Liver (tissue), 9 donors: ENCODE results near the gene DHX16. TPM values are rescaled to one million over a fixed set of nuclear protein-coding genes. Genes with fewer than 3 reads are reported as not detected.

Source experiments
- DNase-seq: peaks from one replicate; pipeline ENCODE4 v3.0.0-alpha.2; 2017; ENCODE audit warnings: low spot score
- H3K27ac ChIP-seq, 2 donors: one replicate each; pipeline ENCODE4 v1.7.0; 2013; ENCODE audit warnings: inconsistent platforms in 2 of 2, low read length in 2 of 2, control low read depth in 1 of 2, low read depth in 1 of 2, mild to moderate bottlenecking in 1 of 2
- H3K27me3 ChIP-seq, 4 donors: one replicate each; pipeline versions ENCODE4 v1.6.1 to v1.7.0; 2013; ENCODE audit warnings: low read length in 3 of 4, inconsistent platforms in 1 of 4, mild to moderate bottlenecking in 1 of 4, moderate library complexity in 1 of 4; ENCODE audit not compliant: control insufficient read depth in 4 of 4, insufficient read depth in 4 of 4
- H3K36me3 ChIP-seq, 4 donors: one replicate each; pipeline versions ENCODE4 v1.6.1 to v1.7.0; 2013; ENCODE audit warnings: low read length in 3 of 4, mild to moderate bottlenecking in 3 of 4, low read depth in 1 of 4, moderate library complexity in 1 of 4; ENCODE audit not compliant: control insufficient read depth in 4 of 4, insufficient read depth in 3 of 4
- H3K4me1 ChIP-seq, 4 donors: one replicate each; pipeline versions ENCODE4 v1.6.1 to v1.7.0; 2013; ENCODE audit warnings: low read length in 3 of 4, mild to moderate bottlenecking in 3 of 4, moderate library complexity in 1 of 4; ENCODE audit not compliant: control insufficient read depth in 4 of 4, insufficient read depth in 4 of 4
- H3K4me3 ChIP-seq, 3 donors: one replicate each; pipeline versions ENCODE4 v1.6.1 to v1.7.0; 2013; ENCODE audit warnings: low read length in 3 of 3, control low read depth in 1 of 3, low read depth in 1 of 3, mild to moderate bottlenecking in 1 of 3
- H3K9ac ChIP-seq, 2 donors: one replicate each; pipeline ENCODE4 v1.7.0; 2013; ENCODE audit warnings: low read length in 2 of 2, mild to moderate bottlenecking in 2 of 2, moderate library complexity in 2 of 2, control low read depth in 1 of 2, low read depth in 1 of 2
- H3K9me3 ChIP-seq, 4 donors: one replicate each; pipeline versions ENCODE4 v1.6.1 to v1.7.0; 2013; ENCODE audit warnings: low read length in 3 of 4; ENCODE audit not compliant: control insufficient read depth in 4 of 4
- ATF3 ChIP-seq: IDR thresholded peaks from 2 replicates; pipeline ENCODE4 v1.6.1; 2016; ENCODE audit warnings: antibody characterized with exemption
- EGR1 ChIP-seq, 2 donors: IDR thresholded peaks; 2 replicates each; pipeline ENCODE4 v1.6.1; 2016 to 2018; ENCODE audit warnings: antibody characterized with exemption in 2 of 2, low read depth in 2 of 2
- FOXA1 ChIP-seq: IDR thresholded peaks from 2 replicates; pipeline ENCODE4 v1.6.1; 2016; ENCODE audit warnings: antibody characterized with exemption
- FOXA2 ChIP-seq: IDR thresholded peaks from 2 replicates; pipeline ENCODE4 v1.6.1; 2016; ENCODE audit warnings: antibody characterized with exemption
- GABPA ChIP-seq, 2 donors: IDR thresholded peaks in 1 of 2; conservative IDR thresholded peaks in 1 of 2; 2 replicates each; pipeline ENCODE4 v1.6.1; 2016; ENCODE audit warnings: antibody characterized with exemption in 2 of 2, mild to moderate bottlenecking in 1 of 2, moderate library complexity in 1 of 2
- HNF4A ChIP-seq, 2 donors: conservative IDR thresholded peaks; 2 replicates each; pipeline ENCODE4 v1.6.1; 2016; ENCODE audit warnings: antibody characterized with exemption in 2 of 2, mild to moderate bottlenecking in 2 of 2
- HNF4G ChIP-seq: IDR thresholded peaks from 2 replicates; pipeline ENCODE4 v1.6.1; 2016; ENCODE audit warnings: antibody characterized with exemption
- JUND ChIP-seq, 2 donors: IDR thresholded peaks; 2 replicates each; pipeline ENCODE4 v1.6.1; 2016; ENCODE audit warnings: antibody characterized with exemption in 2 of 2
- NR2F2 ChIP-seq: IDR thresholded peaks from 2 replicates; pipeline ENCODE4 v1.6.1; 2016; ENCODE audit warnings: antibody characterized with exemption
- RAD21 ChIP-seq, 2 donors: IDR thresholded peaks; 2 replicates each; pipeline ENCODE4 v1.6.1; 2016; ENCODE audit warnings: antibody characterized with exemption in 2 of 2, mild to moderate bottlenecking in 2 of 2
- RXRA ChIP-seq, 2 donors: IDR thresholded peaks; 2 replicates each; pipeline ENCODE4 v1.6.1; 2017 to 2018; ENCODE audit warnings: antibody characterized with exemption in 2 of 2, mild to moderate bottlenecking in 1 of 2
- SP1 ChIP-seq: IDR thresholded peaks from 2 replicates; pipeline ENCODE4 v1.6.1; 2018; ENCODE audit warnings: antibody characterized with exemption, mild to moderate bottlenecking
- TAF1 ChIP-seq: conservative IDR thresholded peaks from 2 replicates; pipeline ENCODE4 v1.6.1; 2016; ENCODE audit warnings: antibody characterized with exemption, mild to moderate bottlenecking
- YY1 ChIP-seq: IDR thresholded peaks from 2 replicates; pipeline ENCODE4 v1.6.1; 2016; ENCODE audit warnings: antibody characterized with exemption, mild to moderate bottlenecking
- ZBTB33 ChIP-seq: IDR thresholded peaks from 2 replicates; pipeline ENCODE4 v1.6.1; 2016; ENCODE audit warnings: antibody characterized with exemption
- WGBS: extraction: QIAGEN DNeasy Blood & Tissue Kit; methylation state at CpG from one replicate; pipeline ENCODE4 v1.1.7; 2013; 5-methylcytosine and 5-hydroxymethylcytosine counted together
- polyA plus RNA-seq, 2 donors: library from polyadenylated mRNA; stranded (reverse) in 1 of 2; unstranded in 1 of 2; fragments of 200-250 nt in 1 of 2; fragments of >200 nt in 1 of 2; fragmentation: Nextera tagmentation in 1 of 2; extraction: Ambion mirVana in 1 of 2; gene quantifications; one replicate each; pipeline versions ENCODE4 v1.2.1 to v1.2.3, GENCODE V29; 2013 to 2015
- total RNA-seq, 2 donors: library from RNA; depleted of rRNA; stranded (reverse); fragments of >200 nt; gene quantifications; one replicate each; pipeline ENCODE4 v1.2.3, GENCODE V29; 2014
- TF ChIP-seq, protein P1 (sequence below): IDR thresholded peaks from 2 replicates; pipeline ENCODE4 v1.6.1; 2016; ENCODE audit warnings: antibody characterized with exemption, mild to moderate bottlenecking
- TF ChIP-seq, protein P2 (sequence below): IDR thresholded peaks from 2 replicates; pipeline ENCODE4 v1.6.1; 2016; ENCODE audit warnings: antibody characterized with exemption
- TF ChIP-seq, protein P3 (sequence below): fragments of 150-350 bp; IDR thresholded peaks from 2 replicates; pipeline ENCODE4 v1.5.1; 2017; ENCODE audit warnings: improper control_type of control experiment, low read depth, low read length; ENCODE audit not compliant: missing input control
- donor health status: healthy.
- donor health status: healthy.
- donor health status: healthy.
- donor health status: healthy.
- donor health status: healthy.

The DHX16 gene
- total and polyA plus RNA-seq, 4 donors, result 10.1 to 23.9 (median 17.4) TPM

GRCh38 chr6:30678964-30679726 is 6.3 kb upstream of the DHX16 start:
- Histone ChIP-seq H3K36me3 (peaks cover 0 to 8% (median 5%) of the 10 kb centered on the region in 4 donors), H3K27me3 (no peaks in the 10 kb centered on the region)
- 6% methylated on average over 31 of the region's 31 CpGs for WGBS

More at GRCh38 chr6:30678964-30679726, 6.3 kb upstream of the DHX16 start:
- DNase-seq, result peak; percentile 92
- TF ChIP-seq RAD21 (IDR thresholded peaks at IDR 0.05), result peak; percentile 98 to 99
- TF ChIP-seq, protein P1, sequence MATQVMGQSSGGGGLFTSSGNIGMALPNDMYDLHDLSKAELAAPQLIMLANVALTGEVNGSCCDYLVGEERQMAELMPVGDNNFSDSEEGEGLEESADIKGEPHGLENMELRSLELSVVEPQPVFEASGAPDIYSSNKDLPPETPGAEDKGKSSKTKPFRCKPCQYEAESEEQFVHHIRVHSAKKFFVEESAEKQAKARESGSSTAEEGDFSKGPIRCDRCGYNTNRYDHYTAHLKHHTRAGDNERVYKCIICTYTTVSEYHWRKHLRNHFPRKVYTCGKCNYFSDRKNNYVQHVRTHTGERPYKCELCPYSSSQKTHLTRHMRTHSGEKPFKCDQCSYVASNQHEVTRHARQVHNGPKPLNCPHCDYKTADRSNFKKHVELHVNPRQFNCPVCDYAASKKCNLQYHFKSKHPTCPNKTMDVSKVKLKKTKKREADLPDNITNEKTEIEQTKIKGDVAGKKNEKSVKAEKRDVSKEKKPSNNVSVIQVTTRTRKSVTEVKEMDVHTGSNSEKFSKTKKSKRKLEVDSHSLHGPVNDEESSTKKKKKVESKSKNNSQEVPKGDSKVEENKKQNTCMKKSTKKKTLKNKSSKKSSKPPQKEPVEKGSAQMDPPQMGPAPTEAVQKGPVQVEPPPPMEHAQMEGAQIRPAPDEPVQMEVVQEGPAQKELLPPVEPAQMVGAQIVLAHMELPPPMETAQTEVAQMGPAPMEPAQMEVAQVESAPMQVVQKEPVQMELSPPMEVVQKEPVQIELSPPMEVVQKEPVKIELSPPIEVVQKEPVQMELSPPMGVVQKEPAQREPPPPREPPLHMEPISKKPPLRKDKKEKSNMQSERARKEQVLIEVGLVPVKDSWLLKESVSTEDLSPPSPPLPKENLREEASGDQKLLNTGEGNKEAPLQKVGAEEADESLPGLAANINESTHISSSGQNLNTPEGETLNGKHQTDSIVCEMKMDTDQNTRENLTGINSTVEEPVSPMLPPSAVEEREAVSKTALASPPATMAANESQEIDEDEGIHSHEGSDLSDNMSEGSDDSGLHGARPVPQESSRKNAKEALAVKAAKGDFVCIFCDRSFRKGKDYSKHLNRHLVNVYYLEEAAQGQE, result peak; percentile 60
- TF ChIP-seq FOXA2, result no peak
- peak in 1 of 2 donors; percentile 54 for TF ChIP-seq JUND (IDR thresholded peaks at IDR 0.05)
- peak; percentile 89 for TF ChIP-seq SP1
- TF ChIP-seq NR2F2, result no peak
- TF ChIP-seq HNF4A (conservative IDR thresholded peaks at IDR 0.05), result peak; percentile 93 to 95
- no peak for TF ChIP-seq GABPA (IDR thresholded peaks at IDR 0.05 in 1 of 2, conservative IDR thresholded peaks at IDR 0.05 in 1 of 2)
- peak; percentile 15 to 74 for TF ChIP-seq RXRA (IDR thresholded peaks at IDR 0.05)
- TF ChIP-seq, protein P2, sequence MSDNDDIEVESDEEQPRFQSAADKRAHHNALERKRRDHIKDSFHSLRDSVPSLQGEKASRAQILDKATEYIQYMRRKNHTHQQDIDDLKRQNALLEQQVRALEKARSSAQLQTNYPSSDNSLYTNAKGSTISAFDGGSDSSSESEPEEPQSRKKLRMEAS, result peak; percentile 36
- peak; percentile 82 for TF ChIP-seq HNF4G
- TF ChIP-seq, protein P3, sequence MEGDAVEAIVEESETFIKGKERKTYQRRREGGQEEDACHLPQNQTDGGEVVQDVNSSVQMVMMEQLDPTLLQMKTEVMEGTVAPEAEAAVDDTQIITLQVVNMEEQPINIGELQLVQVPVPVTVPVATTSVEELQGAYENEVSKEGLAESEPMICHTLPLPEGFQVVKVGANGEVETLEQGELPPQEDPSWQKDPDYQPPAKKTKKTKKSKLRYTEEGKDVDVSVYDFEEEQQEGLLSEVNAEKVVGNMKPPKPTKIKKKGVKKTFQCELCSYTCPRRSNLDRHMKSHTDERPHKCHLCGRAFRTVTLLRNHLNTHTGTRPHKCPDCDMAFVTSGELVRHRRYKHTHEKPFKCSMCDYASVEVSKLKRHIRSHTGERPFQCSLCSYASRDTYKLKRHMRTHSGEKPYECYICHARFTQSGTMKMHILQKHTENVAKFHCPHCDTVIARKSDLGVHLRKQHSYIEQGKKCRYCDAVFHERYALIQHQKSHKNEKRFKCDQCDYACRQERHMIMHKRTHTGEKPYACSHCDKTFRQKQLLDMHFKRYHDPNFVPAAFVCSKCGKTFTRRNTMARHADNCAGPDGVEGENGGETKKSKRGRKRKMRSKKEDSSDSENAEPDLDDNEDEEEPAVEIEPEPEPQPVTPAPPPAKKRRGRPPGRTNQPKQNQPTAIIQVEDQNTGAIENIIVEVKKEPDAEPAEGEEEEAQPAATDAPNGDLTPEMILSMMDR, result peak; percentile 96
- no peak for TF ChIP-seq ZBTB33
- TF ChIP-seq EGR1 (IDR thresholded peaks at IDR 0.05; ENCODE audit: low read depth in 2 of 2), result no peak
- TF ChIP-seq FOXA1, result no peak
- no peak for TF ChIP-seq TAF1
- TF ChIP-seq YY1, result peak; percentile 66
- no peak for TF ChIP-seq ATF3
- Histone ChIP-seq H3K4me3 (peak overlapping the region; percentile 30 to 43 (median 40)), H3K27ac (peak overlapping the region; percentile 88), H3K9ac (peak overlapping the region; percentile 52 to 86), H3K4me1 (peaks cover 13 to 82% (median 59%) of the 10 kb centered on the region in 4 donors), H3K9me3 (no peaks in the 10 kb centered on the region)
